ENCODE data around the gene UBR3.
"Not testable (repeated sequence)": the region's sequence is repeated elsewhere in the genome, so short reads cannot be mapped to it uniquely, and the experiment has no call there.

Gene UBR3

GRCh38 chr2:169955940-169956339, 128.7 kb downstream of the UBR3 start:
- no peak for DNase-seq (ENCODE audit: low spot score)

- not testable (repeated sequence) for DNase-seq (ENCODE audit: low spot score)
Observed at GRCh38 chr2:169957219-169957618, 130.0 kb downstream of the UBR3 start.

DNA sequence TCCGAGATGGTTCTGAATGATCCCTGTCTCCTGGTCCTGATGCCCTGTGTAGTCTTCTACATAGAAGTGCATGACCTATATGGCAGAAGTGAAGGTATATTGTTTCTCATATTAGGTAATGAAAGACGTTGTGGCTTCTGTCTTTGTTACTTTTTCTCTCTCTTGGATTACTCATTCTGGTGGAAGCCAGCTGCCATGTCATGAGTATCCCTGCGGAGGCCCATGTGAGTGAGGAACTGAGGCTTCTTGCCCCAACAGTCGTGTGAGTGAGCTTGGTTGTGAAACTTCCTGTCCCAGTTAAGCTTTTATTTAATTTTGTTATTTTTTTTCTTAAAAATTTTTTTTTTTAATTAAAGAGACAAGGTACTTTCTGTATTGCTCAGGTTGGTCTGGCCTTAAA, 134.7 kb downstream of the UBR3 start:
- no peak for DNase-seq (ENCODE audit: low spot score)

GRCh38 chr2:169963786-169964185, 136.5 kb downstream of the UBR3 start:
- no peak for DNase-seq (ENCODE audit: low spot score)

DNA sequence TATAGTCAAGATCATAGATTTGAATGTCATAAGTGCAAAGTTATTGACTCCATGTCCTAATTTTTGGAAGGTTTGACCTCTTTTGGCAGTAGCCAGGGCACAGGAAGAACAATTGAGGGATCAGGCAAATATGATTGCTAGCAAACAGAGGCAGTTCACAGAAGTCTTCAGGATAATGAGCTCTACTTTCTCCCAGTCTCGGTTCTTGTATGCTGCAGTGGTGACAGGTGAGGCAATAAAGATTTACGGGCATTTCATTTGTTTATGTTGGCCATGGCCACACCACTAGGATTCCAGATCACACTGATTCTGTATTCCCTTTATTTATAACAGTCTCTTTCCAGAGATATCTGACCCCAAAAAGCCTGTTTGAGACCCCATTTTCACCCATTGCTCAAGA, 137.5 kb downstream of the UBR3 start:
- no peak for DNase-seq (ENCODE audit: low spot score)

DNA sequence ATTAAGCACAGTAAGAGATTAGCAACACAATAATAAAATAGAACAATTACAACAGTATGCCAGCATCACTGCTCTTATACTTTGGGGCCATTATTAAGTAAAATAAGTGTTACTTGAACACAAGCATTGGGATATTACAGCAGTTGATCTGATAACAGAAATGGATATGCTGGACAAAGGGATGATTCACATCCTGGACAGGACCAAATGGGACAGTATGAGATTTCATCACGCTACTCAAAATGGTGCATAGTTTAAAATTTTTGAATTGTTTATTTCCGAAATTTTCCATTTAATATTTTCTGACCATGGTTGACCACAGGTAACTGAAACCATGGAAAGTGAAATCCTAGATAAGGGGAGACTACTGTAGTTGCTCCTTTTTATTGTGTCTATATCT, 138.2 kb downstream of the UBR3 start:
- DNase-seq (ENCODE audit: low spot score): no peak

DNA sequence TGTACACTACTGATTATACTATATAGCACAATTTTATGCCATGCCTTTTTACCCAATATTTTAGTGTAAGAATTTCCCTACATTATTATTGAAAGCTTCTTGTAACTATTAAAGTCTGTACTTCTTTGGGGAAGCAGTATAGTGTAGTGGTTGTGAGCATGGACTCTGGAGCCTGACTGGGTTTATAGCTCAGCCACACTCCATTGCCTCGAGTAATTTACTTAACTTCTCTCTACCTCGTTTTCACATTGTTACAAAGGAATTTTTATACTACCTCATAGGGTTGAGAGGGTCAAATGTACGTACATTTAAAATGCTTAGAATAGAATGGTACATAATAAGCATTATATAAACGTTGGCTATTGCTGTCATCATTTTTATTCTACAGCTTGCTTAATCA, 139.2 kb downstream of the UBR3 start:
- DNase-seq (ENCODE audit: low spot score): no peak

DNA sequence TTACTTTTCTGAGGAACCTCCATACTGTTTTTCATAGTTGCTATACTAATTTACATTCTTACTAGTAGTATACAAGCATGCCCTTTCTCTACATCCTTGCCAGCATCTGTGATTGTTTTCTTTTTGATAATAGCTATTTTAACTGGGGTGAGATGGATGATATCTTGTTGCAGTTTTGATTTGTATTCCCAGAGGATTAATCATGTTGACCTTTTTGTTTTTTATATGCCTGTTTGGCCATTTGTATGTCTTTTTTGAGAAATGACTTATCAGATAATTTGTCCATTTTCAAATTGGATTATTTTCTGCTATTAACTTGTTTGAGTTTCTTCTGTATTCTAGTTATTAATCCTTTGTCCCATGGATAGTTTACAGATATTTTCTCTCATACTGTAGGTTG, 141.5 kb downstream of the UBR3 start:
- no peak for DNase-seq (ENCODE audit: low spot score)

DNA sequence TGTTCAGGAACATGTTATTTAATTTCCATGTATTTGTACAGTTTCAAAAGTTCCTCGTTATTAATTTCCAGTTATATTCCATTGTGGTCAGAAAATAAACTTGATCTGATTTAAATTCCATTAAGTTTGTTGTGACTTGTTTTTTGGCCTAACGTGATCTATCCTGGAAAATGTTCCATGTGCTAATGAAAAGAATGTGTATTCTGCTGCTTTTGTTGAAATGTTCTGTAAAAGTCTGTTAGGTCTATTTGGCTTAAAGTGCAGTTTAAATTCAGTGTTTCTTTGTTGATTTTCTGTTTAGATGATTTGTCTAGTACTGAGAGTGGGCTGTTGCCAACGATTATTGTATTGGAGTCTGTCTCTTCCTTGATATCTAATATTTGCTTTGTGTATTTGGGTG, 148.0 kb downstream of the UBR3 start:
- no peak for DNase-seq (ENCODE audit: low spot score)

DNA sequence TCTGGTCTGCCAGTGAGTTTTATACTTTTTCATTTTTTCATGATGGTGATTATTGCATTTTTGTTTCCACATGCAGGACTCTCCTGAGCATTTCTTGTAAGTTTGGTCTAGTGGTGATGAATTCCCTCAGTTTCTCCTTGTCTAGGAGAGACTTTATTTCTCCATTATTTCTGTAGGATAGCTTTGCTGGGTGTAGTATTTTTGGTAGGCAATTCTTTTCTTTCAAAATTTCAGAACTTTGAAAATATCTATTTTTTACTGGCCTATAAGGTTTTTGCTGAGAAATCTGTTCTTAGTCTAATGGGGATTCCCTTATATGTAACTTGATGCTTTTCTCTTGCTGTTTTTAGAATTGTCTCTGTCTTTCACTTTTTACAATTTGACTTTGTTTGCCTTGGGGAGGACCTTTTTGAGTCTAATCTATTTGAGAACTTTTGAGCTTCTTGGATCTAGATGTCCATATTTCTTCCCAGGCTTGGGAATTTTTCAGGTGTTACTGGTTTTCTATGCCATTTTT, 149.1 kb downstream of the UBR3 start:
- DNase-seq (ENCODE audit: low spot score): no peak

GRCh38 chr2:169977530-169977929, 150.3 kb downstream of the UBR3 start:
- DNase-seq (ENCODE audit: low spot score): no peak

DNA sequence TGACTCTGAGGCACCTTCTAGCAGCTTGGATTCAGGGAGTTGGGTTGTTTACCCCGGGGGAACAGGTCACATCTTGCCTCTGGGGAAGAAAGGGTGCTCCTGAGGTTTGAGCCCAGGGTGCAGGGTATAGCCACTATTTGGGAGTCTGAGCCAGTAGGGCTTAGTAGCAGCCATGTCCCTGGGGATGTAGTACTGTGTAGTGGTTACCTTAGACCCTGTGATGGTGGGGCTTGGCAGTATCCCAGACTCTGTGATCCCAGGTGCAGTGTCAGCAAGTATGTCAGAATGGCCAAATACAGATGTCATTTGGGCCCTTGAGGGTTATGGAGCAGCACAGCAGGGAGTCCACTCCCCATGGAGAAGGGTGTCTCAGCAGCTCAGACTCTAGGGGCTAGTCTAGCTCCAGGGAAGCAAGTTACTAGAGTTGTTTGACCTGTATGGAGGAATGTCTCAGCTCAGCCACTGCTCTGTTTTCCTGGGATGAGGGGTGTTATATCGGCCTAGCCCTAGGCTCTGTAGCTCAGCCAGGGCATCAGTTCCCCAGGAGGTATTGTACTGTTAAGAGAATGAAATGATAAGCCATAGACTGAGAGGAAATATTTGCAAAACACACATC, 151.3 kb downstream of the UBR3 start:
- no peak for DNase-seq (ENCODE audit: low spot score)

DNA sequence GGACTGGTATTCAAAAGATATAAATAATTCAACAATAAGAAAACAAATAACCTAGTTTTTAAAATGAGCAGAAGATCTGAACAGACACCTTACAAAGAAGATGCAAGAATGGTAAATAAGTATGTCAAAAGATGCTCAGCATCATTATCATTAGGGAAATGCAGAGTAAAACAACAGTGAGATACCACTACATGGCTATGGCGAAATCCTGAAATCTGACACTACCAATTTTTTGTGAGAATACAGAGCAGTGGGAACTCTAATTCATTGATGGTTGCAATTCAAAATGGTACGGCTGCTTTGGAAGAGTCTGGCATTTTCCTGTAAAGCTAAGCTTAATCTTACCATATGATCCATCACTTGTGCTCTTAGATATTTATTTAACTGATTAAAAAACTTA, 151.8 kb downstream of the UBR3 start:
- DNase-seq (ENCODE audit: low spot score): no peak

DNA sequence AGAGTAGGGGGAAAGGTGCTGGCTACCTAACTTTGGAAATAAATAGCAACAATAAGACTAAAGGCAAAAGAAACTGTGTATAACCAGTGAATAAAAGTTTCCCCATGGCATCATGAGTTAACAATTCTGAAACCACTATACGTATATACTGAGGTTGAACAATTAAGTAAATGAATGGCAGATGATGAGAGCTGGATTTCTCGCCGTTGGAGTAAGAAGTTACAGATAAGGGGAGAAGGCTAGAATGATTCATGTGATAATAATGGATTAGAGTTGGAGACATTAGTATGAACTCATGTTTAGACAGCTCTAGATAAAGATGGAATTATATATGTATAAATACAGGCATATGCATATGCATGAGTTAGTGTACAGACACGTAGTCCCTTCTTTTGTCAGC, 152.7 kb downstream of the UBR3 start:
- no peak for DNase-seq (ENCODE audit: low spot score)

- DNase-seq (ENCODE audit: low spot score): no peak
Observed at GRCh38 chr2:169980643-169981042, 153.4 kb downstream of the UBR3 start.

- DNase-seq (ENCODE audit: low spot score): no peak
Observed at GRCh38 chr2:169982929-169983328, 155.7 kb downstream of the UBR3 start.

DNA sequence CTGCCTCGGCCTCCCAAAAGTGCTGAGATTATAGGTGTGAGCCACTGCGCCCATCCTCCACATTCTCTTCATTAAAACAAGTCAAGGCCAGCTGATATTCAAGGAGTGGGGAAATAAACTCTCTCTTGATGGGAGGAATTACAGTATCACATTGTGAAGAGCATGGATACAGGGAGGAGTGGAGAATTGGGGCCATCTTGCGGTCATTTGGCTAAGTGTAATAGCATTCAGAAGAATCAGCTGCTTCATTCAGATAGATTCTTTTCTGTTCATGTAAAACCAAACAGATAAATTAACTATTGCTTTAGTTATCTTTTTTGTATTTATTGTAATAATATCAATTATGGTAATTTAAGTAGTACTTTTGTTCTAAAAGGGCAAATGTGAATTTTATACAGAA, 156.3 kb downstream of the UBR3 start:
- DNase-seq (ENCODE audit: low spot score): no peak

DNA sequence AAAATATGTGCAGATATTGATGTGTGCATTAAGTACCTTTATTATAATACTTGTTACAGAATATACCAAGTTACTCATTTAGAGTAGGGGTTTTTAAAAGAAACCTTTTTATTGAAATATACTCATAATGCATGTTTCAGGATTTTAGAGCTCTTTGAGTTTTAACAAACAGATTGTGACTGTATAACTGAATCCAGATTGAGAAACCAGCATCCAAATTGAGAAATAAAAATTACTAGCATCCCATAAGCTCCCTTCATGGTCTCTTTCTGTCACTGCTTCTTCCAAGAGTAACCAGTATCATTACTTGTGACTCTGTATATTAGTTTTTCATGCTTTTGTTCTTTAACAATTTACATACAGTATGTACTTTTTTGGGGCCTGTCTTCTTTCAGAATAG, 156.9 kb downstream of the UBR3 start:
- no peak for DNase-seq (ENCODE audit: low spot score)

- DNase-seq (ENCODE audit: low spot score): no peak
Observed at GRCh38 chr2:169994752-169995151, 167.5 kb downstream of the UBR3 start.

DNA sequence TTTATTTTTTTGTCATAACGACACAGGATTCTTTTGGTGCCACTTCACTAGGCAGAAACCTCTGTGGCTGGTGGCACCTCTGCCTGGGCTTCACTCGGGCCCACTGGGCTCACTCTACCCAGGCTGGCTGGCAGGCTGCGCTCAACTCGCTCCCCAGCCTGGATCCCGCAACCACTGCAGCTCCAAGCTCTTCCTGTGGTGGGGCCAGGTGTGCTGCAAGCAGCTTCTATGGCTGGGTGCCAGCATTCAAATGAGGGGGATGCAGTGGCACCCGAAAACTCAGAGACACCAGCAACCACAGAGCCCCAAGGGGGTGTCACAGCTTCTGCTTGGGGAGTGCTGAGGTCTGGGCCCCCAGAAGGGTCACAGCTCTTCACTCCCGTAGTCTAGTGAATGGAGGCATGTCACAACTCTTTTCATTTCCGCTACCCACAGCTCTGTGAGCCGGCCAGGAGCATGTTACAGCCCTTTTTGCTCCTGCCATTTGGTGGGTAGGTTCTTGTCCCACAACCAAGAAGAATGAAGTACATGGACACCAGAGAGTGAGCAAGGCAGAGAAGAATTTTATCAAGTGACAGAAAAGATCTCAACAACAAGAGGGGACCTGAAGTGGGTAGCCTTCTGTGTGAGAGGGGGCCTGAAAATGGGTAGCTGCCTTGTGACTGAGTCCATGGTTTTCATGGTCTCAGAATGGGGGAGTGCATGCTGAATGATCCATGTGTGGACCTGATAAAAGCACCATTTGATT, 170.1 kb downstream of the UBR3 start:
- no peak for DNase-seq (ENCODE audit: low spot score)

- DNase-seq (ENCODE audit: low spot score): no peak
Observed at GRCh38 chr2:169999054-169999453, 171.8 kb downstream of the UBR3 start.

DNA sequence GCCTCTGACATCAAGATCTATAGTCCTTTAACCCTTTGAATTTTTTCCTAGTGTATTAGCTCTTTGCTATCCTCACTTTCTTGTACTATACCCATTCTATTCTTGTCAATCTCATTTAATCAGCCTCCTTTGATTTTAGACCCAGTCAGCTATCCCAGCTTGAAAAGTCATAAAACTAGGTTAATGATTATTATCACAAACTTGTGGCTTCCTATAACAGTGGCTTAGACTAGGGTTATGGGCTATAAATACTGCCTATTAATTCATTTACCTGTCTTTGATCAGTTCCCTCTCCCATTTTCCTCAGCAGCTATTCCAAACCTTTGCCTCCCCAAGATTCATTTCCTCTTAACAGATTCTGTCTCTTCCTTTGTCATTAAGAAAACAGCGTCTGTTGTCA, 174.8 kb downstream of the UBR3 start:
- DNase-seq (ENCODE audit: low spot score): no peak

DNA sequence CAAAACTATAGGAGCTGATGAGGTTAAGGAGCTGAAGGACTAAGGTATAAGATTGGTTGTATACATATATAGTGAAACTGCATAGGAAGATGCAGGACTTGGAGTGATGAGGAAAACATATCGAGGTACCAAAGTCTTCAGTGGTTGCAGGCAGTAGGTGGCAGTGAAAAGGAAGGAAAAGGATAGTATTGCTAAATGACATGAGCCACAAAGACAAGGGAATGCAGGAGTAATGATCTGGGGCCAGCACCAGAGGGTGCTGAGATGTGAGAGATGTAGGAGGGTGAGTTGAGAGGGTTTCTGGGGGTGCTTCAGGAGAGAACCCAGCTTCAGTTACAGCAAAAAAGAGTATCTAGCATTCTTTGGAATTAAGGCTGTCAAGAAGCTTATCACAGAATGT, 178.4 kb downstream of the UBR3 start:
- DNase-seq (ENCODE audit: low spot score): no peak

Measured in CD4-positive, alpha-beta T cell treated with Interleukin-2 at 100 ng/mL for 4 hours (primary cell).